Endothelial cell of umbilical vein (primary cell): Measurements from ENCODE around the gene MEGF11.

ENCODE experiments used
- FOS ChIP-seq: IDR thresholded peaks from 2 replicates; pipeline ENCODE4 v1.6.1; 2011; ENCODE audit warnings: mild to moderate bottlenecking, low read length, moderate library complexity, borderline replicate concordance; ENCODE audit not compliant: insufficient read depth
- POLR2AphosphoS5 ChIP-seq: IDR thresholded peaks from 2 replicates; pipeline ENCODE4 v1.6.1; 2012; ENCODE audit warnings: low read depth, mild to moderate bottlenecking, control low read depth, low read length, moderate library complexity; ENCODE audit not compliant: insufficient read depth
- TF ChIP-seq, protein P1 (sequence below), 2 donors: IDR thresholded peaks; 1 replicate in 1 of 2; 2 replicates in 1 of 2; pipeline ENCODE4 v1.5.1; 2011; ENCODE audit warnings: low read length in 2 of 2, mild to moderate bottlenecking in 2 of 2, moderate library complexity in 2 of 2, control low read depth in 1 of 2, inconsistent platforms in 1 of 2, low read depth in 1 of 2; ENCODE audit not compliant: insufficient read depth in 1 of 2; ENCODE audit errors: extremely low read depth in 1 of 2

DNA sequence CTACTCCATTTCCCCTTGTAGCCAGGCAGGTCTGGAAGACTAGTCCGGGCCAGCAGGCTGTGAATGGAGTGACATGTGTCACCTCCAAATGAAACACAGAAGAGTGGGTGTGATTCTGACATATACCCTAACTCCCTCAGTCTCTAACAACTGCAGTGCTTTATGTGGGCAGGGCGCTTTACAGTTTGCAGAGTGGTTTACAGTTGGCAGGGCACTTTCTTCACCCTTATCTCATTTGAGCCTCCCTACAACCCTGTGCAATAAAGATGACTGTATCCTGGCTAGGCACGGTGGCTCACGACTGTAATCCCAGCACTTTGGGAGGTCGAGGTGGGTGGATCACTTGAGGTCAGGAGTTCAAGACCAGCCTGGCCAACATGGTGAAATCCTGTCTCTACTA, 208.0 kb downstream of the MEGF11 start:
- TF ChIP-seq, protein P1, sequence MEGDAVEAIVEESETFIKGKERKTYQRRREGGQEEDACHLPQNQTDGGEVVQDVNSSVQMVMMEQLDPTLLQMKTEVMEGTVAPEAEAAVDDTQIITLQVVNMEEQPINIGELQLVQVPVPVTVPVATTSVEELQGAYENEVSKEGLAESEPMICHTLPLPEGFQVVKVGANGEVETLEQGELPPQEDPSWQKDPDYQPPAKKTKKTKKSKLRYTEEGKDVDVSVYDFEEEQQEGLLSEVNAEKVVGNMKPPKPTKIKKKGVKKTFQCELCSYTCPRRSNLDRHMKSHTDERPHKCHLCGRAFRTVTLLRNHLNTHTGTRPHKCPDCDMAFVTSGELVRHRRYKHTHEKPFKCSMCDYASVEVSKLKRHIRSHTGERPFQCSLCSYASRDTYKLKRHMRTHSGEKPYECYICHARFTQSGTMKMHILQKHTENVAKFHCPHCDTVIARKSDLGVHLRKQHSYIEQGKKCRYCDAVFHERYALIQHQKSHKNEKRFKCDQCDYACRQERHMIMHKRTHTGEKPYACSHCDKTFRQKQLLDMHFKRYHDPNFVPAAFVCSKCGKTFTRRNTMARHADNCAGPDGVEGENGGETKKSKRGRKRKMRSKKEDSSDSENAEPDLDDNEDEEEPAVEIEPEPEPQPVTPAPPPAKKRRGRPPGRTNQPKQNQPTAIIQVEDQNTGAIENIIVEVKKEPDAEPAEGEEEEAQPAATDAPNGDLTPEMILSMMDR (IDR thresholded peaks at IDR 0.05; ENCODE audit: extremely low read depth in 1 of 2, insufficient read depth in 1 of 2, low read depth in 1 of 2, low read length in 2 of 2): no peak
- no peak for TF ChIP-seq POLR2AphosphoS5
- TF ChIP-seq FOS: no peak
